SKM-1 treated with dmso at 0.1 percent for 144 hours (cell line): Measurements from ENCODE around the gene RAD51B.
"Not testable (repeated sequence)": the region's sequence is repeated elsewhere in the genome, so short reads cannot be mapped to it uniquely, and the experiment has no call there.

Source experiments
- DNase-seq: peaks from one replicate; lab custom pipeline; 2025; ENCODE audit not compliant: unreplicated experiment; lab: John Stamatoyannopoulos, UW

RAD51B gene

DNA sequence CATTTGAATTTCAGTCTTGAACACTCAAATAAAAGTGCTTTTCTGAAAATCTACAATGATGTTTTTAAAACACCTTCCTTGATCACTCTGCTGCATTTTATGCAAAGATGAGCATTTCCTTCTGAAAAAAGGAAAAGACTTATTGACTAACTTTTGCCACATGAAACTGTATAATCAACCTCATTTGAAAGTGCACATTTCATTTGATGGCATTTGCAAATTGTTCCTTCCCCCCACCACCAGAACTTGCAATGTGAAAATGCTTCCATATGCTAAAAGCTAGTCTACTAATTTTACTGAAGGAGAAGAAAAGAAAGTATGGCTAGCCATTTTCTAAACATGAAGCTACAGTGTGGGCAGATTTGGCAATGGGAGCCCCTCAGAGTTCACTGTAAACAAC lies 159.2 kb downstream of the RAD51B start:
- DNase-seq = no peak

DNA sequence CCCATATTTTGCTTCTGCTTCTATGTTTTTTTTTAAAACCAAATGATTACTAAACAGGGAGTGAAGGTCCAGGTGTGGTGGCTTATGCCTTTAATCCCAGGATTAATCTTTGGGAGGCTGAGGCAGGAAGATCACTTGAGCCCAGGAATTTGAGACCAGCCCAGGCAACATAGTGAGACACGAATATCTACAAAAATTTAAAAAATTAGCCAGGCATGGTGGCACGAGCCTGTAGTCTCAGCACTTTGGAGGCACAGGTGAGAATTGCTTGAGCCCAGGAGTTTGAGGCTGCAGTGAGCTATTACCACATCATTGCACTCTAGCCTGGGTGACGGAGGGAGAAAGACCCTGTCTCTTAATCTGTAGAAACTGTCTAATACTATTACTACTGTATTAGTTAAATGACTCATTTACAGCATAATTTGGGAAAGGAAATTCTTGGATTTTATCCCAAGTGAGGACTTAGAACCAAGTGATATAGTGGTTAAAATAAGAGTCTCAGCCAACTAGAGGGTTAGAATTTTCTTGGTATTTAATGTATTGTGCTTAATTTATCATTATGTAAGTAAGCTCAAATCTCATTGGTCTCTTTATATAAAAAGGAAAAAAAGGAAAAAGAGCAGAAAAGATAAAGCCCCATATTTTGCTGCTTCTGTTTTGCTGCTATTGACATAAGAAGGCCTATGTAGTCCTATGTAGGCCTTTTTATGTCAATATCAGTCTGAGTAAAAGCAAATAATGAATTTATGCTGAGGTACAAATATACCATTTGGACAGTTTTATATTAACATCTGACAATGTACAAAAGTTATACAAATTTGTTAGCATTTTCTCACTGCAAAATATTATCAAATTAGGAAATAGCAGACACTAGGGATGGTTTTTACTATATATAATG lies 163.4 kb downstream of the RAD51B start:
- DNase-seq = no peak

DNA sequence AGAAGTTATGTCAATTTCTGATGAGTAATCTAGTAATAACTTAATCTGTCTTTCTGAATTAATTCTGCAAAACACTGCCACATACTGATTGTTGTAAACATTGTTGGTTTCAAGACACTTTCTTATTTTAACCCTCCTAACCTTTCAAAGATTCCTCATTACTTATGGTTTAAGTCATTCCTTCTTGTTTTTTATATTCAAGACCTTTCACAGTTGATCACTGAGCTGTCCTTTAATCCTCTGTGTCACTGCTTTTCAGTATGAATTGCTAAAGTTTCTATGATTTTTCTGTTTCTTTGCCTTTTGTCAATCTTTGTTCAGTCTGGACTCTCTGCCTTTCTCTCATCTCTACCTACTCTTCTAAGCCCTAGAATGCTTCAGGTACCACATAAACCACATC lies 164.7 kb downstream of the RAD51B start:
- no peak for DNase-seq

DNA sequence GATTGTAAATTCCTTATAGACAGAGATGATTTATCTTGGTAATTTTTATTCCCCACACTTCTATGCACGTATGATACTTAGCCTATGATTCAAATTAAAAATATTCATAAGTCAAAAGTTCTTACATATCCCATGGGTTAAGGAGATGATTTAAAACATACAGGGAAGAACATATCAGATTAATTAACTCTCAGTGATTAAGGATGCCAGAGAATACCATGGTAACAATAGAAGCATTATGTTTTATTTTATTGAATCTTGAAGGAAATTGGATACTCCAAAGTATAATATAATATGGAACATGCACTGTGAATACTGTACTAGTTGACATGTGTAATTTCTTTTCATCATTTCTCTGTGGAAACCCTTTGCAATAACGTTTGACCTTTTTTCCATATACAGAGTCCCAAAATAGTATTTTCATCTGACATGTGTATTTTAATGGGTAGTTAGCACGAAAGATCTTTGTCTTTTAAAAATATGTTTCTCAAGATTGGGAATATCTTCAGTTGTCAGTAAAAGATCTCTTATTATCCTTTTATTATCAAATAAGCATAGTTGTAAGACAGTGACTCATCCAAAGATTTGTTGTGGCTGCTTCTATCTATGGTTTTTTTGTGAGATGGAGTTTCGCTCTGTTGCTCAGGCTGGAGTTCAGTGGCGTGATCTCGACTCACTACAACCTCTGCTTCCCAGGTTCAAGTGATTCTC lies 166.7 kb downstream of the RAD51B start:
- no peak for DNase-seq

DNA sequence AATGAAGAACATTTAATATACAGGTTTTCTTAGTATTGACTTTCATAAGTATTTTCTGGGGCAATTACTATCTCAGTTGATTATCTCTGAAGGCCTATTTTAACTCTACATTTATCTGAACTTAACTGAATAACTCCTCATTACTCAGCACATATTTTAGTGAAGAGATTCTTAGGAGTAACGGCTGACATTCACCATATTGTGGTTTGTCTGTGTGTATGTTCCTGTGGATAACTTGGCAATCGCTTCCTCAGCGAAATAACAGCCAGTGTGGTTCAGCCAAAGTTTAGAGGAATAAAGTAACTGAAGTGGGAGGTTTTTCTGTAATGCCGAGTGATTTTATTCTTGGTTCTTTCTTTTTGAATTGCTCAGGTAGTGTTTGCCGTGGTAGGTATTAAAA lies 168.0 kb downstream of the RAD51B start:
- no peak for DNase-seq

DNA sequence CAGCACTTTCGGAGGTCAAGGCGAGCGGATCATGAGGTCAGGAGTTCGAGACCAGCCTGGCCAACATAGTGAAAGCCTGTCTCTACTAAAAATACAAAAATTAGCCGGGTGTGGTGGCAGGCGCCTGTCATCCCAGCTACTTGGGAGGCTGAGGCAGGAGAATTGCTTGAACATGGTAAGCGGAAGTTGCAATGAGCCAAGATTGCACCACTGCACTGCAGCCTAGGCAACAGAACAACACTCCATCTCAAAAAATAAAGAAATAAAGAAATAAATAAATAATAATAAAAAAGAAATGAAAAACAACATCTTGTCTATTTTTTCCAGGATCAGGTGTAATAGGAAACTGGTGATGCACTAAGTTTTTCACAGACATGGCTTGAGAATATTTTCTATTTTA lies 168.6 kb downstream of the RAD51B start:
- DNase-seq = not testable (repeated sequence)

DNA sequence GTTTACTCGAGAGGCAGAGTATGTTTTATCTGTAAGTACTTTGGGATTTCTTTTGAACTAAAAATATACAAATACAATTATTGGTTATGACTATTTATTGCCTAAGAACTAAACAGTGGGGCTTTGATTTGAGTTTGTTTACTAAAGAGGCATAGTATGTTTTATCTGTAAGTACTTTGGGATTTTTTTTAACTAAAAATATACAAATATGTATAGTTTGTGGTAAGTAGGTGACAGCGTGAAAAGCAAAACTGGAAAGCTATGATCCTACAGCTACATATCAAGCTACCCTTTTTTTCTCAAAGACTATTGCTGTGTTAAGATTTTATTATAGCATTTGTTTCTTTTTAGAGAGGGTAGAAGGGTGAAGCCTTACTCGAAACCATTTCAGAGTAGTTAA lies 171.0 kb downstream of the RAD51B start:
- no peak for DNase-seq

DNA sequence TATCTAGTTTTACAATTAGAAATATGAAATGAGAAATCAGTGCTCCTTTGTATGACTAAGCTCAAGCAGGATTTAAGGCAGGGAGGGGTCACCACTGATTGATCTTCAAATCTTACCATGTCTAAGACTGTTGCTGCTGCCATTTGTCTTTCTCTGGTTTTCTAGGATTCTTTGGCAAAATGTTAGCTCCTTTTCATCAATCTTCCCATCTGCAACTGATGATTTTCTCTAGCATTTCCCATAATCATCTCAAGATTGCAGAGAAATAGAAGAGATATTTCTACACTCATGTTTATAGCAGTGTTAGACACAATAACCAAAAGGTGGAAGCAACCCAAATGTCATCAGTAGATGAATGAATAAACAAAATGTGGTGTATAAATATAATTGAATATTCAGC lies 175.0 kb downstream of the RAD51B start:
- no peak for DNase-seq

DNA sequence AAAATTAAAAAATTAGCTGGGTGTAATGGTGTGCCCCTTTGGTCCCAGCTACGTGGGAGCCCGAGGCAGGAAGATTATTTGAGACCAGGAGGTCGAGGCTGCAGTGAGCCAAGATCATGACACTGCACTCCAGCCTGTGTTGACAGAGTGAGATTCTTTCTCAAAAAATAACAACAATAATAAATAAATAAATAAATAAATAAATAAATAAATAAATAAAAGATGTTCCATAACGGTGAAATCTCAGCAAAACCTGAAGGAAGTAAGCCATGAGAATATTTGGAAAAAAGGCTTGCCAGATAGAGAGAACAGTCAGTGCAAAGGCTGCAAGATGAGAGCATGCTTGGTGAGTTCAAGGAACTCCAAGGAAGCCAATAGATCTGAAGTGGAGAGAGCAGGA lies 176.7 kb downstream of the RAD51B start:
- no peak for DNase-seq

DNA sequence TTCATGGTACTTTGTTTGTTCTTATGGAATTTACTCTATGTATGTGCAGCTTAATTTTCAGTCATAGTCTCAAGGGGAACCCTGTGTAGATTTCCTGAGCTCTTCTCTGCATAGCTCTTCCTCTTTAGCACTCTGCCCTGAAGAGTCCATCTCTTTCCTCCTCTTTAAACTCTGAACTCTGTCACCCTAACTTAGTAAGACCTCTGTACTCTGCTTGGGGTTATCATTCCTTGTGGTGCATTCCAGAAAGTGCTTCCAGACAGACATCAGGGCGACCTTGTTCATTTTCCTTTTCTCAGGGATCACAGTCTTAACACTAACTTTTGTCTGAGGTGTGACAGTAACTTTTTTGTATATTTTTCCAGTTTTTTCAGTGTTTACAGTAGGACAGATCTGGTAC lies 179.3 kb downstream of the RAD51B start:
- DNase-seq = no peak

DNA sequence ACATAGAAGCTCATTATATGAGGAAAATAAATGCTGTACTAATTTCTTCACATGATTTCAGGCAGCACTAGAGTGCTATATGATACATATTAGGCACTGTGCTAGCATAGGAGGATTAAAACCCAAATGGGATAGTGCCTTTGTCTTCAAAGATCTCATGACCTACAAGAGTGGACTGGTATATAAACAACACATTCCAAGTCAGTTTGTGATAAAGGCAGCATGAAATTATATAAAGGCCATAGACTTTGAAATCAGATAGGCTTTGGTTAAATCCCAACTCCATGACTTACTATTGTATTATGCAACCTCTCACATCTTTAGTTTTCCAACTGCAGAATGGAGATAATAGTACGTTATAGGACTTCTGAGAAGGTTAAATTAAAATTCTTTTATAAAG lies 179.7 kb downstream of the RAD51B start:
- no peak for DNase-seq

DNA sequence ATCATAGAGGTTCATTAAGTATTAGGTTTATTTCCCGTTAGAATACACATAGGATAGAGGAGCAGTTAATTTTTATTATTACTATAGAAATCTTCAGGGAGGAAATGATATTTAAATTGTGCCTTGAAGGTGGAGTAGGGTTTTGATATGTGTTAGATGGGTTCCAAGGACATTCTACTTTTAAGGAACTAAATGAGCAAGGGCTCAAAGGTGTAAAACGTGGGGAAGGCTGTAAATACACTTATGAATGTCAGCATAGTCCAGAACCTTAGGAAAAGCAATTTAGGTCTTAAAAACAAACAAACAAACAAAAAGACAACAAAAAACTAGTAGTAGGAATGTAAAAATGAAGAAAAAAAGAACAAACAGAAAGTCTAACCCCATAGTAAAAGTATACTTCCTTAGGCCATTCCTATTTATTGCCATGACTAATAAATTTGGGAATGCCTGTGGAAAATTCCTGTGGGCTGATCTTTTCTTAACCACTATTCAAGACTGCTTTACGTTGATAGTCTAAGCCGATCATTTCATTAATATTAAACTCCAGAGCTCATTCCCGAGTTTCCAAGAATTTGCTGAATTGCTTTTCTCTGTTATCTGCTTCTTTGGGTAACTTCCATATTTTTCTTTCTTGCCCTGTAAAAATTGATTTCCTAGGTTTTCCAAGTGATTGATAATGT lies 180.3 kb downstream of the RAD51B start:
- DNase-seq = no peak

DNA sequence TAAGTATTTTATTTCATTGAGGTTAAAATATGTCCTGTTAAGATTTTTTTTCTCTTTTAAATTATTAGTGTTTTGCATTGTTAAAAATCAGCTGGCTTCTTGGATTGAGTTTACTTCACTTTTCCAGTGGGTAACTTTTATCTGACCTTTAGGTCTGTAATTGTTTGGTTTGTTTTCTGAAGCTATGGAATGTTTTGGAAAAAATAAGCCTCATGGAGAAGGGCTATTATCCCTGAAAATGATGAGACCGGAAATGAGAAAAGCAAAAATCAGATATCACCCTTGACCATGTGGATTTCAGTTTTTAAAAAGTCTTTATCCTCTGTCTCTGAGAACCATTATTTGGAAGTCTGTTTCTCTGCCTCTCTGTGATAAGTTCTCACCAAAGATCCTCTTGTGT lies 180.9 kb downstream of the RAD51B start:
- no peak for DNase-seq

DNA sequence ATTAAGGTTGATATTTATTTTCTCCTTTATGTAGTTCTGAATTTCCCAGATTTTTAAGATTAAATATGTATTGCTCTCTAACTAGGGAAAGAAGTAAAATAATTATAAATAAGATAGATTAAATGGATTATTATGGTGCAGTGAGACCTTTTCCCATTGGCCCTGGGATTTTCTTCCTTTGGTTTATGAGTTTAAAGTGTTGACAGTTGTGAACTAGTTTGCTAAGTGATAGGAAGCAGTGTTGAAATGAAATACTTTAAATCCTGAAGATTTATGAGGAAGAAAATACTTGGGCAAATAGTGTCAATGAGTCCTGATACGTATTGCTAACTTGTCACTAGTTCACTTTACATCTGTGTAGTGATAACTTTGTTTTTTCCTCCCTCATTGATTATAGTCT lies 188.9 kb downstream of the RAD51B start:
- no peak for DNase-seq

DNA sequence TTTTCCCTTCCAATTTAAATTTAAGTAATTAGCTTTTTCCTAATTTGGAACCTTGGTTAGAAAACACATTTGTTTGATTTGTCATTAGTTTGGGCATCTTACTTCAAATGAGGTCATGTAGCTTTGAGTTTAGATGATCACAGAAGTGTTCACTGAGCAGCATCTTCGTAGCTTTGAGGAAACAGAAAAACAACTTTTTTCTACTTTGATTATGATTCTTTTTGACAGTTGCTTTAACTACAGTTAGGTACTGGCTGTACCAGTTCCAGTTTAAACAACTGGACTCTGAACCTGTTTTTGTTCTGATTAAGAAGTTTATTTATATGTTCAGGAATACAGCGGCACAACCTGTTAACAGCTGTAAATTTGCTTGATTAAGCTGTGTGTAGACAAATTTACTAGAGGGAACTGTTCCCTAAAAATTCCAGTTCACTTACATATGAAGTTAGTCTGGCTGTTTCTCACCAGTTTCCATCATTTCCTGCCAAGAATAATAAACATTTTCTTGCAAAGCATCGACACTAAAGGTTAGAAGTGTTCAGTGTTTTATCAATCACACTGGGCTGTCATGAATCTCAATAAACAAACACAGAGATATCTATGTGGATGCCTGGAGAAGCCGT lies 191.9 kb downstream of the RAD51B start:
- DNase-seq = no peak

DNA sequence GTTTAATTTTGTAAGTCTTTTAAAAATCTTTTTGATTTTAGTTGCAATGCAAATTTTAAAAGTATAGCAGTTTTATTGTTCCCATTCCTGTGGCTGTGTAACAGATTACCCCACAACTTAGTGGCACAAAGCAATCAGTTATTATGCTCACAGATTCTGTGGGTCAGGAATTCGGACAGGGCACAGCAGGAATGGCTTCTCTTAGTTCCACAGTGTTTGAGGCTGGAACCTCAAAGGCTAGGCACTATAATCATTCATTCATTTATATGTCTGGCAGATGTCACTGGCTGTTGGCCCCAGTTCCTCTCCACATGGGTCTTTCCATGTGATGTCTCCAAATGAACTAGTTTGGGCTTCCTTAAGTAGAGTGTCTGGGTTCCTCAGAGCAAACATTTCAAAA lies 193.3 kb downstream of the RAD51B start:
- DNase-seq = no peak

DNA sequence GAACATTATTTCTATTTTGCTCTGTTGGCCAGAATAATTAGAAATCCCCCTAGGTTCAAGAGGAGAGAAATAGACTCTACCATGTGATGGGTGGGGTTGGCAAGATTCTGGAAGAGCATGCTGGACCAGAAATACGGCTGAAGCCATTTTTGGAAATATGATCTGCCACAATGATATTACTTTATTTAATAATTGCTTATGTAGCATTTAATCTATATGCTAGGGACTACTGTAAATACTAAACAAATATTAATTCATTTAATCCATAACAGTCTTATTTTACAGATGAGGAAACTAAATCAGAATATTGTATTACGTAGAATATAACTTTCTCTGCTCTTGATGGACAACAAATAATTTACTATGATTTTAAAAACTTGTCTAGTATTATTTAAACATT lies 193.7 kb downstream of the RAD51B start:
- DNase-seq = no peak

DNA sequence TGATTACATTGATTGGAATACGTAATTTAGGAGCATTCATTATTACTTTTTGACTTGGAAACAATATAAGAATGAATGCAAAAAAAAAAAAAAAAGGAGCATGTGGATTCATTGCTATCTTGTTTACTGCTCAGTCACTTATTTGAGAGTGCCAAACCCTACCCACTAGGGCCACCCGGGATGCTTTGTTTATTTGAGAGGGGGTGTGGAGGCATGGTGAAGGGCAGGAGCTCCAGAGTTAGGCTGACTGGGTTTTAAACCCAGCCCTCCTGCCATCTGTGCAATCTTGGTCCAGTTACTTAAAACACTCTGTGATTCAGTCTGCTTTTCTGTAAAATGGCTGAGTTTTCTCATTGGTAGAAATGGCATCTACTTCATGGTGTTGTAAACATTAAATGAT lies 195.2 kb downstream of the RAD51B start:
- DNase-seq = no peak

DNA sequence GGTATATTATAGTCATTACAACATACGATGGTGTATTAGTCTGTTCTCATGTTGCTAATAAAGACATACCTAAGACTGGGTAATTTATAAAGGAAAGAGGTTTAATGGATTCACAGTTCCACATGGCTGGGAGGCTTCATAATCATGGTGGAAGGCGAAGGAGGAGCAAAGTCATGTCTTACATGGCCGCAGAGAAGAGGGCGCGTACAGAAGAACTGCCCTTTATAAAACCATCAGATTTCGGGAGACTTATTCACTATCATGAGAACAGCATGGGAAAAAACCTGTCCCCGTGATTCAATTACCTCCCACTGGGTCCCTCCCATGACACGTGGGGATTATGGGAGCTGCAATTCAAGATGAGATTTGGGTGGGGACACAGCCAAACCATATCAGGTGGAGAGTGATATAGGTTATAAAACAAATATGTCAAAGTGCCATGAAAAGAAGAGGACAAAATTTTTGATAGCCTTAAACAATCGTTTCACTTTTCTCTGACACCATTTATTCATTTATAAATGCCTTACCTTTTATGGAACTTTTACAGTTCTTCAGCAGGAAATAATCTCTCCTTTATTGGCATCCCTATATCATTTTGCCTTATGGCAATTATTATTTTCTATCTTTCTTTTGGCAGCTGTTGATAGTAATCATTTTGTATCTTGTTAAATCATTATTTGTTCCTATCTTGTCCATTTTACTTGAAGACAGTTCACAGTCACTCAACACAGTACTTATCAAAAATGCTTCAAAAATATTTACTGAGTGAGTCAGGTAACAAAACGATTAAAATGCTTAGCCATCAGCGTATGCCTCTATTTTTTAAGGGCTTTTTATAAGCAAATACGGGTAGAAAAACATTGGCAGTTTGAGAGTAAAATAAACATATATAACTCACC lies 196.0 kb downstream of the RAD51B start:
- DNase-seq = no peak

DNA sequence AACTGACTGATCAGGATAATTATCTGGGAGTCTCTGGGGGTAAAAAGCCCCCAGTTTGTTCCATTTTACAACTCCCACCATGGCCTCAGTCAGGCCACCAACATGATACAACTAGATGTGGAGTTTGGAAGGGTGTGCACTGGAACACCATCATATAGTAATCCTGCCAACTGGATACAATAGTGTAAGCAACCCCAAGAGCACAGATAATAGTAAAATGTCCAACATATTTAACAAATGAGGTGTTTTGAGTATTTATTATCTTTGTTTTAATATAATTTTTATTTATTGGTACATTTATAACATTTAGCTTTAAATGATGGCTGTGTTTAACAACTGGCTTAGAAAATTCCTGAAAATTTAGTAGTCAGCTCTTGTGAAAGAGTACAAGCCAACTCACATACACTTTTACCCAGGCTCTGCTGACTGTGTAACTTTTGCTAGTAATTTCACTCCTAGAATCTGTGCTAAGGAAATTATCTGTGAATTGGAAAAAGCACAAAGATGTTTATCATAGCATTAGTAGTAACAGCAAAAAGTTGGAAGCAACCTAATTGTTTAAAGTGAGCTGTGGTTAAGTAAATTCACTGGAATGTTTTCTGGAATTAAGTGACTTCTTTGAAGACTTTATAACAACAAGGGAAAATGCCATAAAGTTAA lies 196.8 kb downstream of the RAD51B start:
- no peak for DNase-seq
